HPDE6-E6E7 (cell line): Measurements from ENCODE around the gene MYPOP.
"Not testable (repeated sequence)": the region's sequence is repeated elsewhere in the genome, so short reads cannot be mapped to it uniquely, and the experiment has no call there.

Source experiments
- DNase-seq: peaks from one replicate; pipeline ENCODE4 v3.0.0; 2011; ENCODE audit warnings: missing footprints; ENCODE audit errors: extremely low spot score

The MYPOP gene

GRCh38 chr19:45906221-45906620 lies 3.8 kb upstream of the MYPOP start:
- DNase-seq, result no peak

DNA sequence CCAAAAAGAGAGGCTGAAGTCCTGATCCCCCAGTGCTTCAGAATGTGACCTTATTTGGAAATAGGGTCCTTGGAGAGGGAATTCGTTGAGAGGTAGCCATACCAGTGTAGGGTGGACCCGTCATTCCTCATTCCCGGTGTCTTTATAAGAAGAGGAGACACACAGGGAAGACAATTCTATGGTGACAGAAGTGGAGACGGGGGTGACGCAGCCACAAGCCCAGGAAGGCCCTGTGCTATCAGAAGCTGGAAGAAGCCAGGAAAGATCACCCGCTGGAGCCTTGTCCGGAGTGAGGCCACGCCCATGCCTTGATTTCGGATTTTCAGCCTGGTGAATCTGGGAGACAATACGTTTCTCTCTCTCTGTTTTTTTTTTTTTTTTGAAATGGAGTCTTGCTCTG lies 2.6 kb upstream of the MYPOP start:
- no peak for DNase-seq

- peak; percentile 100 for DNase-seq
These were observed 525 bp upstream of the MYPOP start for GRCh38 chr19:45902651-45903625.

DNA sequence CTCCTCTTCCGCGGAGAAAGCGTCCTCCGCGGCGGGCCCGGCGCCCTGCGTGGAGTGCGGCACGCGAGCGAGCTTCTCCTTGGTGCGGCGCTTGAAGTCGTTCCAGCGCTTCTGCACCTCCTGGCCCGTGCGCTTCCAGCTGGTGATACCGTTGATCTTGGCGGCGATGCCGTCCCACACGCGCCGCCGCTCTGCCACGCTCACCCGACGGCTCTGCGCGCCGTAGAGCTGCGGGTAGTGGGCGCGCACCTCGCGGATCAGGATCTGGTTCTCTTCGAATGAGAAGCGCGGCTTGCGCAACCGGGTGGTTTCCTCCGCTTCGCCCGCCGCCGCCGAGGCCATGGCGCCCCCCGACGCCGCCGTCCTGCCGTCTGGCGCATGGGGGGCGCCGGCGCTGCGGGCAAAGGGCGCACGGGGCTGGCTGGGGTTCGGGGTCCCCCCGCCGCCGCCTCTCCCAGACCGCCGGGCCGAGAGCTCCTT lies 941 bp downstream of the MYPOP start:
- no peak for DNase-seq

DNA sequence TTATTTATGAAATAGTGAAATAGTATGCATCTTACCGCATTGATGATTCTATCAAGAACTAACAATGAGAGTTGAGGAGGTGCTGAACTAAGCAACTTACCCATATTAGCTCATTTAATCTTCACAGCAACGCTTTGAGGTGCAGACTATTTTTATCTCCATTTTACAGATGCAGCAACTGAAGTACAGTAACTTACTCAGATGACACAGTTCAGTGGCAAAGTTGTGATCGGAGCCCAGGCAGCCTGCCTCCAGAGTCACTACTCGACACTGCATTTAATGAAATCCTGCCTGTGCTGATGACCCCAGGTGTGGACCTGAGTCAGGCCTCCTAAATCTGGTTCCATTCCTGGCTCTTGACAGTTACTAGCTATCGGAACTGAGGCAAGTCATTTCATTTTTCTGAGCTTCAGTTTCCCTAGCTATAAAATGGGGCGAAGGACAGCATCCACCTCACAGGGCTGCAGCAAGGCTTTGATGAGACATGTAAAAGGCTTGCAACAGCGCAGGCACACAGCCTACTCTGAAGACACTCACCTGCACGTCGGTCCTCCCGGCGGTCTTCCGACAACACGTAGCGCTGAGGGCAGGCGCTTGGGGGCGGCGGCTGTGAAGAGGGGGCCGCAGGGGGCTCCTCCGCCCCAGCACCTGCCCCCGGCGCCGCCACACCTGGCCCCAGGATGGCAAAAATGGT lies 1.5 kb downstream of the MYPOP start:
- no peak for DNase-seq

GRCh38 chr19:45899919-45900589 lies 2.4 kb downstream of the MYPOP start:
- DNase-seq, result no peak

DNA sequence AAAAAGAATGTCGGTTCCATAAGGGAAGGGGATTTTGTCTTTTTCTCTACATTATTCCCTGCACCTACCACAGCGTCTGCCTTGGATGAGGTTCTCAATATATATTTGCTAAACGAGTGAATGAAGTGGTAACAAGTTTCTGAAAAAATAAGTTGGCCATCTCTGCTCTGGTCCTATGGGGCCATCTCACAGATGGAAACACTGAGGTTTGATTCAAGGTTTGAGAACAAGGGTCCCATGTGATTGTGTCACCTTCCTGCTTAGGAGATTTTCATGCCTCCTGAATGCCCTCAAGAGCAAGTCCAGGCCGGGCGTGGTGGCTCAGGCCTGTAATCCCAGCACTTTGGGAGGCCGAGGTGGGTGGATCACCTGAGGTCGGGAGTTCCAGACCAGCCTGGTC lies 3.2 kb downstream of the MYPOP start:
- no peak for DNase-seq

- no peak for DNase-seq
These were observed 5.1 kb downstream of the MYPOP start for GRCh38 chr19:45897261-45897812.

DNA sequence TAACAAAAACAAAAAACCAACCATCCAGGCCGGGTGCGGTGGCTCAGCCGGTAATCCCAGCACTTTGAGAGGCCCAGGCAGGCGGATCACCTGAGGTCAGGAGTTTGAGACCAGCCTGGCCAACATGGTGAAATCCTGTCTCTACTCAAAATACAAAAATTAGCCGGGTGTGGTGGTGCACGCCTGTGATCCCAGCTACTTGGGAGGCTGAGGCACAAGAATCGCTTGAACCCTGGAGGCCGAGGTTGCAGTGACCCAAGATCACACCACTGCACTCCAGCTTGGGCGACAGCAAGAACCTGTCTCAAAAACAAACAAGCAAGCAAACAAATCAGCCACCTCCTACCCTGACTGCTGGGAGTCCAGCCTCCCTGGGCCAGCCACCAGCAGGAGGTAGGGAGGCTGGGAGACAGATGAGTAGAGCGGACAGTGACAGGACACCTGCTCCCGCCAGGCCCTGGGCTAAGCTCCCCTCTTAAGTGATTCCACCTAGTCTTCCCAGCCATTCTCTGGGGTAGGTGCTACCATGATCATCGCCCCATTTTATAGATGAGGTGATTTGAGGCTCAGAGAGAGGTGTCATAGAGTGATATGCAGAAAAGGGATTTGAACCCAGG lies 6.3 kb downstream of the MYPOP start:
- not testable (repeated sequence) for DNase-seq

DNA sequence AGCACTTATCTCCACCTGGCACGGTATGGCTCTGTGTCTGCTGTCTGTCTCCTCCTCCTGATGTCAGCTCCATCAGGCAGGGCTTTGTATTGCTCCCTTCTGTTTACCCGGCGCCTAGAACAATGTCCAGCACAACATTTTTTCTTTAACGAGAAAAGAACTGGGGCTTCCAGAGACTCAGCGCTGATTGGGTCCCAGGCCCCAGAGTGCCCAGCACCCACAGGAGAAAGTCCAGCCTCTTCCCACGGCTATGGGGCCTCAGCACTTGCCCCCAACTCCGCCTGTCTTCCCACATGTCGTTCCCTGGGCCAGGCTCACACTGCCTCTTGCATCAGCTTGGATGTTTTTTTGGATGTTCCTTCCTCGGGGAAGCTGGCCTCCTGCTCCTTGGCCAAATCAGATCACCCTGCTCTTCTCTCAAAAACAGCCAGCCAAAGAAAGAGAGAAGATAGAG lies 6.9 kb downstream of the MYPOP start:
- no peak for DNase-seq

DNA sequence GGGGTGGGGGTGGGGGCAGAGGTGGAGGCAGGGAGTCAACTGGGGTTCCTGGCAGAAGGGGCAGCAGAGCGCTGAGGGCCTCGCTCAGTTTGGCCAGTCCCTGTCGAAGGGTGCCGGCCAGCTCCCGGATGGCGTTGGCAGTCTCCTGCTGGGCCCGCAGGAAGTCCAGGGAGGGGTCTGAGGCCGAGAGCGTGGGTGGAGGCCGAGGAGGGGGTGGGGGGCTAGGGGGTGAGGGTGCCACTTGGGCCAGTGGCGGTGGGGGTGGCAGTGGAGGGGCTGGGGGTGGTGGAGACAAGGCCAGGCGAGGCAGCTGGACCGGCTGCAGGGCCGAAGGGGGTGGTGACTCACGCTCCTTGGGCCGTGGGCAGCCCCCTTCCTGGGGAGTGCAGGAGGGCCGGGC lies 11.5 kb downstream of the MYPOP start:
- no peak for DNase-seq

DNA sequence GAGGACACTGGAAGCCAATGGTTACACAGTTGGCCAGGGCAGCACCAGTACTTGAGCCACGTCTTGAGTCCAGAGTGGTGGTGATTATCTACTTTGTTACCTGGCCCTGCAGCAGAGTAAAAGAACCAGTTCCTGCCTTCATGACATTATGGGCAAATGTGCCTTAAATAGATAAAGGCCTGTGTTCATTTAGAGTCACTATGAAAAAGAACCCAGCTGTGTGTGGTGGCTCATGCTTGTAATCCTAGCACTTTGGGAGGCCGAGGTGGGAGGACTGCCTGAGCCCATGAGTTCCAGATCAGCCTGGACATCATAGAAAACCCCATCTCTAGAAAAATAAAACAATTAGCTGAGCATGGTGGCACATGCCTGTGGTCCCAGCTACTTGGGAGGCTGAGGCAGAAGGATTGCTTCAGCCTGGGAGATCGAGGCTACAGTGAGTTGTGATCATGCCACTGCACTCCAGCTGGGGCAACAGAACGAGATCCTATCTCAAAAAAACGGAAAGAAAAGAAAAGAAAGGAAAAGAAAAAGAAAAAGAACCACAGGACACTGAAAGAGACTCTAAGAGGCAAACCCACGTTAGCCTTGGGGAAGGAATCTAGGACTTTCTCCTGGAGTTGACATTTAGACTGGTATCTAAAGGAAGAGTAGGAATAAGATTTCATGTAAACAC lies 13.1 kb downstream of the MYPOP start:
- DNase-seq, result no peak

DNA sequence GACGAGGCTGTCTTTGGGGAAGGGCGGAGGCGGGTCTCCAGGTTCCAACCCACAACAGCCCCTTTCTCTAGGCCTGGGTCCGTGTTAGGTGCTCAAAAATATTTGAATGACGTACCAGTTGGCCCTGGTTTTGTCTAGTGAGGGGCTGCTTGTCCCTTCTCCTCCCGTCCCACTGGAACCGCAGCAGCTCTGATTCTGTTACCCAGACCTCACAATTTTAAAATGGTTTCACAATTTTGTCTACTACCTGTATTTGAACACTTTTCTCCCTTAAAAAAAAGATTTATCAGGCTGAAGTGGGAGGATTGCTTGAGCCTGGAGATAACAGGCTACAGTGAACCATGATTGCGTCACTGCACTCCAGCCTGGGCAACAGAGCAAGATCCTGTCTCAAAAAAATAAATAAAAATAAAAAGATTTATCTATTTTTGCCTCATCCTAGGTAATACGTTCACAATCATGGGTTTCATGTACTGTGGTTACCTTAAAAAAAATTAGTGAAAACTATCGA lies 15.2 kb downstream of the MYPOP start:
- DNase-seq, result no peak

DNA sequence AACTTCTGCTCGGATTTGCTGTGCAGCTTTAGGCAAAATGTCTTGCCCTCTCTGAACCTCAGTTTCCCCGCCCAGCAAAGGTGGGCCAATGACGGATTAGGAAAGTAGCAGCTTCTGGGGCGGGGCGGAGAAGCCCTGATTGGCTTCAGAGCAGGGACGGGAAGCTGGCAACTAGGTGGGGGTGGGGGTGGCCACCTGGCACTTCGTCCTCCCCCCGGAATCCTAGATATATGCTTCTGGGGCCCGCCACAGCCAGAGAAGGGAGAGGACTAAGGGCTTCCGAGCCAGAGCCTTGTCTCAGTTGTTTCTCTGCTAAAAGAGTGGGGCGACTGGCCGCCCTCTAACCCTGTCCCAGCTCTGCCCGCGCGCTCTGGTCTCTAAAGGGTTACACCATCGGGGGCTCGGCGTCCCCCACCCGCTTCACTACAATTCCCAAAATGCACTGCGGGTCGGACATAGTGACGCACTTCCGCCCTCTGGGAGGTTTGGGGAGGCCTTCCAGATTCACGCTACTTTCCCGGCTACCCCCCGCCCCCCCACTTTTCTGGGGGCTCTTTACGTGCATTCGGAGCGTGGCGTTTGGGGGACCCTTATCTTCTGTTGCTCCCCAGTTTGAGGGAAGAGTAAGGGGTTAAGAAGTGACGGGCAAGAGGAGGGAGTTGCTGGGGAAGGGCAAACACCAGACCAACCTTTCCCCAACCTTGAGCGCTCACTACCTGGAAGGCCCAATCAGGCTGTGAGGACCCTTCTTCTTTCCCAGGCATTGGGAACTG lies 15.8 kb downstream of the MYPOP start:
- DNase-seq, result peak; percentile 91

DNA sequence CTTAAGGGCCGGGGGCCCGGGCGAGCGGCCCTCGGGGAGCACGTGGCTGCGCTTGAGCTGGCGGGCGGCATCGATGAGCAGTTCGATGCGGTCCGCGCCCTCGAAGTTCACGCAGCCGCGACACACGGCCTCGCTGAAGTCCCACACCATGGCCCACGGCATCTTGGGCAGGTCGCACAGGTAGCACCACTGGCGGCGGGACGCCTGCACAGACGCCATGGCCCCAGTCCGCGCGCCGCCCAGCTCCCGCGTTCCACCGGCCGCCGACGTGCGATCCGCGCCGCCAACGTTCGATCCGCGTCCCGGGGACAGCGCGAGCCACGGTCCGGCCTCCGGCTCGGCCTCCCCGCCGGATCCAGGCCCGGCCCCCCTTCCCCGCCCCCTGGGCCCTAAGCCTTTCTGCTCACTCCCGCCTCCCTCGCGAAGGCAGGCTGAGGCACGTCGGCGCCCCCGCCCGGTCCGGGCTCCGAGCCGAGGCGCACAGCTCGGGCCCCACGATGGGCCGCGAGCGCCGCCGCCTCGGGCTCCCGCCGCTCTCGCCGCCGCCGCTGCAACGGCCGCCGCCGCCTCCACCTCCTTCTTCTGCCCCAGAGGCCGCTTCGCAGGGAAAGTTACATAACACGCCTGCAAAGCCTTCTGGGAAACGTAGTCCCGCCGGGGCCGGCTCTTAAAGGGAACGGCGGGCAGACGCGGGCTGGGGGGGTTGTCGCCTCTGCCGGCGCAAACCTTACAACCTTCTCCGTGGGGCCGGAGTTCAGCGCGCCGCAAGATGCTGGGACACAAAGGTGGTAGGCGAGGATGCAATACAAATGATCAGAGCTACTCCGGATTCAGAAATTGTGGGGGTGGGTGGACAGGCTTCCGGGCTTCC lies 16.6 kb downstream of the MYPOP start, which contains the start of gene IRF2BP1:
Gene IRF2BP1, minus strand, starts transcription at position 586 of the 871 bp plus-strand sequence. Its CDS starts 367 bp downstream, at position 219.
- DNase-seq, result peak; percentile 92

GRCh38 chr19:45884682-45885555 lies 17.5 kb downstream of the MYPOP start:
- no peak for DNase-seq

- no peak for DNase-seq
These were observed 18.3 kb downstream of the MYPOP start for GRCh38 chr19:45883881-45884681.
